KOPT-K1 (cell line): ENCODE measurements around the gene DNM3.

Experiments
- H3K27ac ChIP-seq: fragments of 200-600 bp; sonication (generic); 2 replicates; pipeline ENCODE4 v1.5.1; 2016; ENCODE audit warnings: antibody characterized with exemption, mild to moderate bottlenecking, low read depth, low read length; ENCODE audit not compliant: poor library complexity, severe bottlenecking
- H3K36me3 ChIP-seq: fragments of 200-600 bp; sonication (generic); 2 replicates; pipeline ENCODE4 v1.5.1; 2017; ENCODE audit warnings: antibody characterized with exemption, mild to moderate bottlenecking, low read length, moderate library complexity; ENCODE audit not compliant: insufficient read depth
- H3K9me3 ChIP-seq: fragments of 200-600 bp; sonication (generic); 2 replicates; pipeline ENCODE4 v1.5.1; 2017; ENCODE audit warnings: antibody characterized with exemption, low read length, mild to moderate bottlenecking; ENCODE audit not compliant: insufficient read depth, poor library complexity, severe bottlenecking

Gene DNM3

DNA sequence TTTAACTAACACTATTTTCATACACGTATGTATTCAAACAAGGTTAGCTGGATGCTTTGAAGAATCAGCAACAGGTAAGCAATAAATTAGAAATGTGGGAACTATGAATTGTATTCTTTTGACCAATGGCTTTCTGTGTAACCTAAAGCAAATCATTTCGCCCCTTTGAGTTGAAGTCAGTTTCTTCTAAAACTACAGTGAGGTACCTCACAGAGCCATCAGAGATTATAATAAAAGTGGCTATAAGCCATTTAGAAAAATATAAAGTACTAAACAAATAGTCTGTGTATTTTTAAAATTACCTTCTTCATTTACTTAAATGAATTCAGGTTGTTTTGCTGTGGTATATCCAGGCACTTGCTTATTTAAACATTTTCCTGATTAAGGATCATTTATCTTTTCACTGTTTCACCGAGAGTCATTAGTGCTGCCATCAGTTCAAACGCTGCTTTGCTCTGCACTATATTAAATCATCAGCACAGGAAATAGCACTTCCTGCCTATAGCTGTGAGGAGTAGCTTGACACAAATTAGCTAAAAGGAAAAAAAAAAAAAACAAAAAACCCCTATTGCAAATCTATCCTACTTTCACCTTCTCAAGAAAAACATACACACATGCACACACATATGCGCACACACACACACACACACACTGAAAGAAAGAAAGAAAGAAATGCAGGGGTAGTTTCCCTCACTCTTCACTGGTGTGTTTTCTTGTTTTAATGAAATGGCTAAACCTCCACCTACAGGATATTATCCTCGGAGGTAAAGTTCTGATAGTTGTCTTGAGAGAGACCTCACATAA, 539.3 kb downstream of the DNM3 start:
- H3K9me3 ChIP-seq = no peaks in the 10 kb centered on the region
- H3K36me3 ChIP-seq = no peaks in the 10 kb centered on the region
- peak overlapping the region; percentile 75 for H3K27ac ChIP-seq

DNA sequence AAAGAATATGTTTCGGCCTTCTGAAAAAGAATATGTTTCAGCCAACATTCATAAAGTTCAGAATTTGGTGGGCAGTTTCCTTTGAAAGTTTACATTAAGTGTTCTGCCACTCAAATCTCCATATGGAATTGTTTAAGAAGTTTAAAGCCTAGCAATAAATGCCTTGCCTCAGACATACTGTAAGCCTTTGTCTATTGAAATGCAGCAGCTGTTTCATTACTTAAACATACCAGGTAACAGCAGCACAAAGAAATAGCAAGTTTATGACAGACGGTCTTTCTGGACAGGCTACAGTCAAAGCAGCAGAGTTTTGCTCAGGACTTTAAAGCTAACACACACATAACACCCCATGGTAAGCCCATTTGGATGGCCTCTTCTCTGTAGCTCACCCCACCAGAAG, 540.6 kb downstream of the DNM3 start:
- no peaks in the 10 kb centered on the region for H3K9me3 ChIP-seq
- no peak overlapping the region for H3K27ac ChIP-seq
- no peaks in the 10 kb centered on the region for H3K36me3 ChIP-seq

GRCh38 chr1:172382406-172382805, 541.1 kb downstream of the DNM3 start:
- Histone ChIP-seq H3K27ac (no peak overlapping the region), H3K36me3 (no peaks in the 10 kb centered on the region), H3K9me3 (no peaks in the 10 kb centered on the region)

GRCh38 chr1:172382990-172383389, 541.7 kb downstream of the DNM3 start:
- H3K36me3 ChIP-seq = no peaks in the 10 kb centered on the region
- no peak overlapping the region for H3K27ac ChIP-seq
- H3K9me3 ChIP-seq = no peaks in the 10 kb centered on the region

DNA sequence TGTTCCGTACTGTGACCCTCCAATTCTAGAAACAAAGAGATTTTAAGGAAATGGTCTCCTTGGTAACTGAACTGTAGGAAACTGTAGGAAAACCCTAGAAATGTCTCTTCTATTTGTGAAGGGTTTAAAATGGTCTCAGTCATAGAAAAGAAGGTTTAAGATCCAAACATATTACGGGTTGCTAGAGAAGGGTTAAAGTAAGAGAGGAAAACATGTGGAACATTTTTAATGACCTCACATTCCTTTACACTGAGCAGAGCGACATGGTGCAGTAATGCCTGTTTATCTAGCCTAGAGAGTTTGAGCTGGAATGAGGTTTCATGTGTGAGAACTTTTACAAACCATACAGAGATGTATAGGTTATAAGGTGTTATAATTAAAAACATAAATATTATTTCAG, 542.2 kb downstream of the DNM3 start:
- H3K27ac ChIP-seq = no peak overlapping the region
- no peaks in the 10 kb centered on the region for H3K36me3 ChIP-seq
- no peaks in the 10 kb centered on the region for H3K9me3 ChIP-seq

DNA sequence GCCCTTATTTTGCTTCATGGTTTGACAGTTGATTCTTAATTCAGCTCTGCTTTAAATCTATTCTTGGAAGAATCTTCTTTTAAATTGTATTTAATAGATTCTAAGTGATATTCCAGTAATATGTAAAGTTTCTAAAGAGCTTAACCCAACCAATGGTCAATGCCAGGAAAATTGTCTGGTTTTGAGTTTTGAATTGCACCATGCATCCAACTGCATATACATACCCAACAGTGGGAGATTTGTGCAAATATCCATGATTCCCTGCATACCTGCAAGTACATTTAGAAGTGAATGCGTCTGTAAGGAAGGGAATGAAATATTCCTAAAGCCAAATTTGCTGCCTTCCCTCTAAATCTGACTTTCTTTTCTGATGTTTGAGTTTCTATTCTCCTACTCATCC, 543.4 kb downstream of the DNM3 start:
- Histone ChIP-seq H3K36me3 (no peaks in the 10 kb centered on the region), H3K9me3 (no peaks in the 10 kb centered on the region), H3K27ac (no peak overlapping the region)

- H3K9me3 ChIP-seq = no peaks in the 10 kb centered on the region
- H3K36me3 ChIP-seq = no peaks in the 10 kb centered on the region
Observed at GRCh38 chr1:172386046-172386445, 544.7 kb downstream of the DNM3 start.

GRCh38 chr1:172388490-172388889, 547.2 kb downstream of the DNM3 start:
- Histone ChIP-seq H3K9me3 (no peaks in the 10 kb centered on the region), H3K36me3 (no peaks in the 10 kb centered on the region), H3K27ac (no peak overlapping the region)

More at GRCh38 chr1:172386046-172386445, 544.7 kb downstream of the DNM3 start:
- no peak overlapping the region for H3K27ac ChIP-seq

DNA sequence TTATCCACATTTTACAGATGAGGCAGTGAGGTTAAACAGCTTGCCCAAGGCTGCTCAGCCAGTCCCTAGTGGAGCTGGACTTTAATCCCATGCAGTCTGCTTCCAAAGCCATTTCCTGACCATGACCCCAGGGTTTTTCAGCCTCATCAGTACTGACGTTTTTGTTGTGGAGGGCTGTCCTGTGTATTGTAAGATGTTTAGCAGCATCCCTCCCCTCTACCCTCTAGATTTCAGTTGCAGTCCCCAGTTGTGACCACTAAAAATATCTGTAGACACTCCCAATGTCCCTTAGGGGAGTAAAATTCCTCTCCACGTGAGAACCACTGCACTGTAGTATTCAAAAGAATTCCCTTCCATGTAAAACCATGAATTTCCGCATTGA, 549.0 kb downstream of the DNM3 start:
- H3K27ac ChIP-seq = no peak overlapping the region
- H3K36me3 ChIP-seq = no peaks in the 10 kb centered on the region
- H3K9me3 ChIP-seq = no peaks in the 10 kb centered on the region

DNA sequence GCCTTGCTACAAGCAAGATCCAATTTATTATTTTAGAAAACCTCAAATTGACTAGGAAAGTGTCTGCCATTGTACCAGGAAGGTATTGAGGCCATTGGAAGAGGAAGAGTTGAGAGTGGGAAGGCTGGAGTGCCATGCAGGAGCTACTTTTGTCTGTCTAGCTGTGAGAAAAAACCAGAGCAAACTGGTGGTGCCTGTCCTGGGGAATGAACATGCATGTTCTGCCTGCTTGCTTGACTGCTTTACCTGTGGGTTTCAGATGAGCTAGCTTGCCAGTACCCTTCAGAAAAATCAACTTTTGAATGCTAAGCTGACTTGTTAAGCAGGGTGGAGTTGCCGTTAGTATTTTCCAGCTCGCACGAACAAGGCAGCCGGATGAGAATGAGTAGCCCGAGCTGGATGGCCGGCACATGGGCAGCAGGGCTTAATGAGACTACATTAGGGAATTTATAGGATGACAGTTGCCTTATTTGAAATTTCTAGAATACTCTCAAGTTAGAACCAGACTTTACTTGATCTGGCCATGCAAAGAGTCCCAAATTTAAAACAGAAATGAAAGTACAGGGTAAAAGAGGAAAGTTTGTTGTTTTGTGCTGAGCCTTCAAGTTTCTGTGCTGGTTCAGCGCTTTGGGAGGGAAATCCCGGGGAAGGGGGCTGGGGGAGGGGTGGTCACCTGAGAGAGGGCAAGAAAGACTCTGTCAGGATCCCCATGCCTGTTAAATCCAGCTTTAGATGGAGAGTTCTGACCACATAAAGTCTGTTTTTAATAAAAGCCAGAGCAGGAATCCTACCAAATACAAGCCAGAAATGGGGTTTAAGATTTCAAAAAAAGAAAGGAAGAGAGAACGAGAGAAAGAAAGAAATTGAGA, 549.6 kb downstream of the DNM3 start:
- Histone ChIP-seq H3K36me3 (no peaks in the 10 kb centered on the region), H3K27ac (no peak overlapping the region), H3K9me3 (no peaks in the 10 kb centered on the region)

DNA sequence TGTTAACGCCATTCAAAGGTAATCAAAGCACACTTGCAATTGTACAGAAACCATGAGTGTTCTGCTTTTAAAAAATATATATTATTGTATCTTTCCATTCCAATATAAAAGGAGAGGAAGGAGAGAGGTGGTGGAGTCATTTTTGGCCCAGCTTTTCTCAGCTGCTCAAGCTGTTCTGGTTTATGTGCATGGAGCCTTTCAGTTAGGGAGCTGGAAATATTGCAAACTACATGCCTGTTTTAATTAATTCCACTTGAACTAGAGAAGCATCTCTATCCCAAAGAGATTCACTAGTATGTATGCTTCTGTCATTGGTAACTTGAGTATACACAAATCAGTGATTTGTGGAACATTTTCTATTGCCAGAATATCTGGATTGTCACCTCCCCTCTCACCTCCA, 550.7 kb downstream of the DNM3 start:
- Histone ChIP-seq H3K36me3 (no peaks in the 10 kb centered on the region), H3K9me3 (no peaks in the 10 kb centered on the region), H3K27ac (no peak overlapping the region)

GRCh38 chr1:172393354-172393753, 552.1 kb downstream of the DNM3 start:
- H3K9me3 ChIP-seq = no peaks in the 10 kb centered on the region
- no peaks in the 10 kb centered on the region for H3K36me3 ChIP-seq
- no peak overlapping the region for H3K27ac ChIP-seq

GRCh38 chr1:172394141-172394751, 552.9 kb downstream of the DNM3 start:
- Histone ChIP-seq H3K36me3 (no peaks in the 10 kb centered on the region), H3K9me3 (no peaks in the 10 kb centered on the region), H3K27ac (peak overlapping the region; percentile 59)

- Histone ChIP-seq H3K36me3 (no peaks in the 10 kb centered on the region), H3K9me3 (no peaks in the 10 kb centered on the region), H3K27ac (peak overlapping the region; percentile 59)
Observed at GRCh38 chr1:172394811-172395210, 553.5 kb downstream of the DNM3 start.

DNA sequence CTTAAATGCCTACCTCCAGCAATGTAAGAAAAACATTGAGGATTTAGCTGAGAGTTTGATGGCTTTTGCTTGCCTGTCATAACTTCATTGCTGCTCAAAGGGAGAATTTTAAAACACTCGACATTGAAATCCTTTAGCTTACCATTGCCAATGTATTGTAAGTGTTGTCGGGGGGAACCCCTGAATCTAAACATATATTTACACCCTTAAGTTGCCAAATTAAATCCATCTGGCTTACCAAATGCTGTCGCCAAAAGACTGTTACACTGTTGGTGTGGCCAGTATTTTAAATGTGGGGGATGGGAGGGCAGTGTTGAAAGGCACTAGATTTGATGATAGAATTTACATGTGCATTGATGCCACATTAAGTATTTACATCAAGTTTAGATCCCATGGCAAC, 554.3 kb downstream of the DNM3 start:
- Histone ChIP-seq H3K36me3 (no peaks in the 10 kb centered on the region), H3K27ac (no peak overlapping the region), H3K9me3 (no peaks in the 10 kb centered on the region)
